ENCODE results near the gene SERPINB7.
"Not testable (repeated sequence)": the region's sequence is repeated elsewhere in the genome, so short reads cannot be mapped to it uniquely, and the experiment has no call there.

SERPINB7 gene

GRCh38 chr18:63775166-63775730 lies at the start of gene SERPINB7:
Gene SERPINB7, plus strand, starts transcription at chr18:63775418. Its CDS starts 6,955 bp downstream, at chr18:63782373.
- no peak for DNase-seq (ENCODE audit: low read depth in 2 of 2)

- DNase-seq (ENCODE audit: low read depth in 2 of 2): no peak
These were observed 49.3 kb upstream of the SERPINB7 start for GRCh38 chr18:63725682-63726480.

GRCh38 chr18:63730773-63731172 lies 44.4 kb upstream of the SERPINB7 start:
- no peak for DNase-seq (ENCODE audit: low read depth in 2 of 2)

GRCh38 chr18:63731215-63731614 lies 44.0 kb upstream of the SERPINB7 start:
- DNase-seq (ENCODE audit: low read depth in 2 of 2): no peak

GRCh38 chr18:63736876-63737275 lies 38.3 kb upstream of the SERPINB7 start:
- no peak for DNase-seq (ENCODE audit: low read depth in 2 of 2)

- DNase-seq (ENCODE audit: low read depth in 2 of 2): no peak
These were observed 33.4 kb upstream of the SERPINB7 start for GRCh38 chr18:63741769-63742168.

- no peak for DNase-seq (ENCODE audit: low read depth in 2 of 2)
These were observed 28.2 kb upstream of the SERPINB7 start for GRCh38 chr18:63747006-63747405.

- DNase-seq (ENCODE audit: low read depth in 2 of 2): no peak
These were observed 25.7 kb upstream of the SERPINB7 start for GRCh38 chr18:63749489-63749888.

GRCh38 chr18:63752636-63753035 lies 22.6 kb upstream of the SERPINB7 start:
- no peak for DNase-seq (ENCODE audit: low read depth in 2 of 2)

- no peak for DNase-seq (ENCODE audit: low read depth in 2 of 2)
These were observed 21.5 kb upstream of the SERPINB7 start for GRCh38 chr18:63753676-63754075.

GRCh38 chr18:63757541-63757940 lies 17.7 kb upstream of the SERPINB7 start:
- no peak for DNase-seq (ENCODE audit: low read depth in 2 of 2)

- DNase-seq (ENCODE audit: low read depth in 2 of 2): no peak
These were observed 16.5 kb upstream of the SERPINB7 start for GRCh38 chr18:63758615-63759240.

- not testable (repeated sequence) for DNase-seq (ENCODE audit: low read depth in 2 of 2)
These were observed 15.4 kb upstream of the SERPINB7 start for GRCh38 chr18:63759786-63760185.

- DNase-seq (ENCODE audit: low read depth in 2 of 2): no peak
These were observed 12.7 kb upstream of the SERPINB7 start for GRCh38 chr18:63762518-63762917.

GRCh38 chr18:63763831-63764600 lies 11.2 kb upstream of the SERPINB7 start:
- no peak for DNase-seq (ENCODE audit: low read depth in 2 of 2)

GRCh38 chr18:63765837-63766236 lies 9.4 kb upstream of the SERPINB7 start:
- no peak for DNase-seq (ENCODE audit: low read depth in 2 of 2)

GRCh38 chr18:63773551-63773950 lies 1.7 kb upstream of the SERPINB7 start:
- no peak for DNase-seq (ENCODE audit: low read depth in 2 of 2)

- DNase-seq (ENCODE audit: low read depth in 2 of 2): no peak
These were observed 707 bp upstream of the SERPINB7 start for GRCh38 chr18:63774511-63774910.

GRCh38 chr18:63779386-63779785 lies 4.2 kb downstream of the SERPINB7 start:
- no peak for DNase-seq (ENCODE audit: low read depth in 2 of 2)

GRCh38 chr18:63783394-63783793 lies 8.2 kb downstream of the SERPINB7 start:
- no peak for DNase-seq (ENCODE audit: low read depth in 2 of 2)

GRCh38 chr18:63784787-63785452 lies 9.7 kb downstream of the SERPINB7 start:
- DNase-seq (ENCODE audit: low read depth in 2 of 2): no peak

- DNase-seq (ENCODE audit: low read depth in 2 of 2): no peak
These were observed 12.5 kb downstream of the SERPINB7 start for GRCh38 chr18:63787673-63788072.

Measured in stimulated activated CD4-positive, alpha-beta T cell treated with anti-CD3 and anti-CD28 coated beads, Interleukin-12 subunit alpha, Interleukin-12 subunit beta, amount 100 ng/mL, for 24 hours (primary cell).